Bronchial epithelial cell (primary cell): Measurements from ENCODE around the gene NNAT. TPM values are rescaled to one million over a fixed set of nuclear protein-coding genes. Genes with fewer than 3 reads are reported as not detected.
A peak's percentile ranks its signal among the peaks of the same experiment; 100 is the strongest.
"Not testable (repeated sequence)": the region's sequence is repeated elsewhere in the genome, so short reads cannot be mapped to it uniquely, and the experiment has no call there.

Experiments used
- DNase-seq: peaks from one replicate; pipeline ENCODE4 v3.0.0-alpha.2; 2010; ENCODE audit warnings: low read depth
- FAIRE-seq: peaks from 2 replicates; lab custom pipeline; 2011; peaks lifted over from hg19 to GRCh38; lab: Jason Lieb, UNC
- H3K27me3 ChIP-seq: 2 replicates; pipeline ENCODE4 v1.5.1; 2011; ENCODE audit warnings: low read length; ENCODE audit not compliant: control insufficient read depth, insufficient read depth
- H3K36me3 ChIP-seq: 2 replicates; pipeline ENCODE4 v1.5.1; 2011; ENCODE audit warnings: low read length; ENCODE audit not compliant: control insufficient read depth, insufficient read depth
- H3K4me3 ChIP-seq: 2 replicates; pipeline ENCODE4 v1.5.1; 2011; ENCODE audit warnings: mild to moderate bottlenecking, low read depth, low read length, control low read depth
- CTCF ChIP-seq: IDR thresholded peaks from 2 replicates; pipeline ENCODE4 v1.5.1; 2011; ENCODE audit warnings: mild to moderate bottlenecking, moderate library complexity, low read length, control low read depth, inconsistent platforms; ENCODE audit not compliant: insufficient read depth, severe bottlenecking
- total RNA-seq: library from RNA; depleted of rRNA; stranded (reverse); fragments of >200 nt; gene quantifications from 2 replicates; pipeline ENCODE4 v1.2.1, GENCODE V29; 2014

The NNAT gene
- total RNA-seq, 1 donor from 2014 or later = not detected

- DNase-seq (no peak), FAIRE-seq (peak; percentile 7)
- Histone ChIP-seq H3K27me3 (peaks cover 7% of the 10 kb centered on the region), H3K4me3 (no peak overlapping the region), H3K36me3 (no peaks in the 10 kb centered on the region)
- no peak for TF ChIP-seq CTCF
These were observed 36.7 kb upstream of the NNAT start for GRCh38 chr20:37484331-37484730.

GRCh38 chr20:37486209-37486608, 34.8 kb upstream of the NNAT start:
- not testable (repeated sequence) for H3K4me3 ChIP-seq, H3K36me3 ChIP-seq, H3K27me3 ChIP-seq, DNase-seq
- peak; percentile 47 for FAIRE-seq

- no peak for DNase-seq
- no peak for FAIRE-seq
- no peak overlapping the region for H3K4me3 ChIP-seq
- no peak for TF ChIP-seq CTCF
- peaks cover 1% of the 10 kb centered on the region for H3K36me3 ChIP-seq
- no peaks in the 10 kb centered on the region for H3K27me3 ChIP-seq
These were observed 30.2 kb upstream of the NNAT start for GRCh38 chr20:37490663-37491350.

GRCh38 chr20:37492096-37492625, 28.9 kb upstream of the NNAT start:
- Histone ChIP-seq H3K27me3 (no peaks in the 10 kb centered on the region), H3K4me3 (no peak overlapping the region), H3K36me3 (peaks cover 3% of the 10 kb centered on the region)
- no peak for TF ChIP-seq CTCF
- FAIRE-seq = peak; percentile 66
- no peak for DNase-seq

- TF ChIP-seq CTCF = no peak
- H3K36me3 ChIP-seq = peaks cover 3% of the 10 kb centered on the region
- H3K27me3 ChIP-seq = no peaks in the 10 kb centered on the region
- no peak for DNase-seq
- H3K4me3 ChIP-seq = no peak overlapping the region
- FAIRE-seq = peak; percentile 32
These were observed 28.1 kb upstream of the NNAT start for GRCh38 chr20:37492945-37493344.

GRCh38 chr20:37494301-37494700, 26.7 kb upstream of the NNAT start:
- no peak overlapping the region for H3K4me3 ChIP-seq
- DNase-seq = no peak
- H3K27me3 ChIP-seq = no peaks in the 10 kb centered on the region
- TF ChIP-seq CTCF = no peak
- no peak for FAIRE-seq
- peaks cover 3% of the 10 kb centered on the region for H3K36me3 ChIP-seq
